ENCODE measurements around the gene PTGR3.

The PTGR3 gene

DNA sequence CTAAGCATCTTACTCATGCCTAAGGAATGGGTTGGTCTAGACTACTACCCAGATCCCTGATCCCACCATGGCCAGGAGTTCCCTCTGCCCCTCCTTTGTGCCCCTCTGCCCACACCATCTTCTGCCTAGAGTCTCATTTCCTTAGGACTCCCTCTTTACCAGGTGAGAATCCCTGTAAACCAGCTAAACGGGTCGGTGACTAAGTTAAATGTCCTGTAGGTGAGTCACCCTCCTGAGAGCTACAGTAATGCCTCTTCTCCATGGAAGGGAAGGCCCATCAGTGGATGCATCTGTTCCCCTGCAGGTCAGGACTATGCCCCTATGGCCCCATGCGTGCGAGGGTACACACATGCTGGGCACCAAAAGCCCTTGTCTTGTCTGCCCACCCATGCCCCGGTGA lies 25.4 kb downstream of the PTGR3 start:
- no peaks in the 10 kb centered on the region for H3K36me3 ChIP-seq (ENCODE audit: control insufficient read depth, insufficient read depth, low read length)
- DNase-seq (ENCODE audit: low read depth, low spot score): no peak
- WGBS (ENCODE audit: insufficient coverage, insufficient read length): no CpG with 5 or more reads among the region's 5 CpGs
- no peak overlapping the region for H3K4me3 ChIP-seq (ENCODE audit: low read length)
- no peaks in the 10 kb centered on the region for H3K4me1 ChIP-seq (ENCODE audit: control insufficient read depth, insufficient read depth, low read length)
- no peaks in the 10 kb centered on the region for H3K9me3 ChIP-seq (ENCODE audit: control insufficient read depth, insufficient read depth, low read length)
- no peaks in the 10 kb centered on the region for H3K27me3 ChIP-seq (ENCODE audit: control insufficient read depth, insufficient read depth, low read length)
- H3K27ac ChIP-seq (ENCODE audit: low read length): no peak overlapping the region

DNA sequence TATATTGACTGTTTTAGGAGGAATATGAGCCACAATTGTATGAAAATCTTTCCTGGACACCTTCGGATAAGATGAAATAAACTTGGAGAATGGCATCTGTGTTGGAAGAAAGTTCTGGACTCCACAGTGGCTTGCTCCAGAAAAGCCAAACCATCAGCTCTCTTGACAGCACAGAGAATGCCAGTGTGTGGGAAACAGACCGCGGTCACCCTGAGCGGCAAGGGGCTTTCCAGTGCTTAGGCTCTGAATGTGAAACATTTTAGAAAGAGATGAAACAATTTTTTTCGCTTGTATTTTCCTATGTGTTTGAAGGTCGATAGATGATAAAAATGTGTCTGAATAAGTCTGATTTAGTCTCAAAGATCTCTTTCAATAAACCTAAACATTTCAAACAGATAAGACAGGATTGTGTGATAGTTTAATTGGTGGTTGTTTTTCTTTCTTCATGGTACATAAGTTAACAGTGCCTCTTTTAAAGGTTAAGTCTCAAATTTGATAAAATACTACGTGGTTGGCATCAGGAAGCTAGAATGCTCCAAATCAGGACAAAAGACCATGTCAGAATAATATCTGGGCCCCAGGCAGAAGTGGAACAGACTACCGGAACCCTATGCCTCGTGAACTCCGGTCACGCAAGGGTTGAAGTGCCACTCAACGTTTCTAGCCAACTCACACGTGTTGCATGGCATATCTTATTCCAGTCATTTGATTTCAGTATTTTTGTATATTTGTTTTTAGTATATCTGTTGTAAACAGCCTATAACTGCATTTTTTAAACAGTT lies 28.9 kb downstream of the PTGR3 start:
- WGBS (ENCODE audit: insufficient coverage, insufficient read length): 100% methylated on average over 2 of the region's 13 CpGs
- Histone ChIP-seq H3K36me3 (ENCODE audit: control insufficient read depth, insufficient read depth, low read length) (no peaks in the 10 kb centered on the region), H3K27ac (ENCODE audit: low read length) (no peak overlapping the region), H3K4me1 (ENCODE audit: control insufficient read depth, insufficient read depth, low read length) (no peaks in the 10 kb centered on the region), H3K27me3 (ENCODE audit: control insufficient read depth, insufficient read depth, low read length) (no peaks in the 10 kb centered on the region), H3K9me3 (ENCODE audit: control insufficient read depth, insufficient read depth, low read length) (no peaks in the 10 kb centered on the region), H3K4me3 (ENCODE audit: low read length) (no peak overlapping the region)
- DNase-seq (ENCODE audit: low read depth, low spot score): no peak

DNA sequence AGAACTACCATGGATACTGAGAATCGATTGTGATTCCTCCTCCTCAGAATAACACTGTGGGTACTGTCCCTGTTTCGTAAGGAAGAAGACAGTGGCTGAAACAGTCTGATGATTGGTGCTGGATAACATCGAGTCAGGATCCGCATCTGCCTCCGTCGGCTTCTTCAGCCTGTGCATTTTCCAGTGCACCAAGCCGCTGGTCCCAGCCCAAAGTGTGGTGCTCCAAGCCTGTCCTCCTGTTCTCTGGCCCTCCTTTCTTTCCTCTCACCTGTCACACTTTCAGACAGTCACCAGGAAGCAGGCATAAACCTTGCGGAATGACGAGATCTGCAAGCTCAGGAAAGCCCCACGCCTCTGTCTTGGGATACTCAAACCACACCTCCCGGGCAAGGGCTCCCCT lies 30.6 kb downstream of the PTGR3 start:
- no peak overlapping the region for H3K4me3 ChIP-seq (ENCODE audit: low read length)
- no peak overlapping the region for H3K27ac ChIP-seq (ENCODE audit: low read length)
- DNase-seq (ENCODE audit: low read depth, low spot score): no peak
- H3K36me3 ChIP-seq (ENCODE audit: control insufficient read depth, insufficient read depth, low read length): no peaks in the 10 kb centered on the region
- H3K4me1 ChIP-seq (ENCODE audit: control insufficient read depth, insufficient read depth, low read length): no peaks in the 10 kb centered on the region
- no CpG with 5 or more reads among the region's 11 CpGs for WGBS (ENCODE audit: insufficient coverage, insufficient read length)
- no peaks in the 10 kb centered on the region for H3K27me3 ChIP-seq (ENCODE audit: control insufficient read depth, insufficient read depth, low read length)
- H3K9me3 ChIP-seq (ENCODE audit: control insufficient read depth, insufficient read depth, low read length): no peaks in the 10 kb centered on the region

DNA sequence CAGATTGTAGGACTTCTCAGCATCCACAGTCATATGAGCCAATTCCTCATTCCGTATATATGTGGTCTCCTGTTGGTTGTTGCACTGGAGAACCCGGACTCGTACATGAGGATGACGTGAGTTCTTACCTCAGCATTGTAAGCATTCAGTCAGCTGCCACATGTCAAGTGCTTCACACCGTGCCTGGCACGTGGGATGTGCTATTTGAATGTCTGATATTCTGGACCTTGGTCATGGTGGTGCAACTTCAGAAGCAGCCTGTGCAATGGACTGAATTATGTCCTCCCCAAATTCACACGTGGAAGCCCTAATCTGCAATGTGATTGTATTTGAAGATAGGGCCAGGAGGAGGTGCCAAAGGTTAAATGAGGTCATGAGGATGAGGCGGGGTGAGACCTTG lies 32.1 kb downstream of the PTGR3 start:
- H3K27me3 ChIP-seq (ENCODE audit: control insufficient read depth, insufficient read depth, low read length): no peaks in the 10 kb centered on the region
- H3K4me3 ChIP-seq (ENCODE audit: low read length): no peak overlapping the region
- no peaks in the 10 kb centered on the region for H3K9me3 ChIP-seq (ENCODE audit: control insufficient read depth, insufficient read depth, low read length)
- H3K36me3 ChIP-seq (ENCODE audit: control insufficient read depth, insufficient read depth, low read length): no peaks in the 10 kb centered on the region
- no peak for DNase-seq (ENCODE audit: low read depth, low spot score)
- no peaks in the 10 kb centered on the region; the same call in 1 of the 2 replicates for H3K4me1 ChIP-seq (ENCODE audit: control insufficient read depth, insufficient read depth, low read length)
- WGBS (ENCODE audit: insufficient coverage, insufficient read length): no CpG with 5 or more reads among the region's 8 CpGs
- no peak overlapping the region for H3K27ac ChIP-seq (ENCODE audit: low read length)

DNA sequence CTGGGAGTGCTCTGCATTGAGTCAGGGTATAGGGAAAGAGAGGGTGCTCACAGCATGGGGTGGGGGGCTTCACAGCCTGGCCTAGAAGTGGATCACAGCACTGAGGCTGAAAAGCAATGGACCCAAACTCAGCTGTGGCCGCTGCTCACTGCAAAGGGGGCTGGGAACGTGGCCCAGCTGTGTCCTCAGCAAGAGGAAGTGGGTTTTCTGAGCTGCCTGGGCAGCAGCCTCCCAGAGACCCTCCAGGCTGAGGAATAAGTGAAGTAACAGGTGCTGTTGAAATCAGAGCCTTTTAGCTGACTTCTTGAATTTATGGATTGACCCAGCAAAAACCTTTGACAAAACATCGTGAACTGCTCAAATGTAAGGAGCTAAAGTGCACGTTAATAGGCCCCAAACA lies 35.2 kb downstream of the PTGR3 start:
- no peak overlapping the region for H3K4me3 ChIP-seq (ENCODE audit: low read length)
- no peaks in the 10 kb centered on the region for H3K9me3 ChIP-seq (ENCODE audit: control insufficient read depth, insufficient read depth, low read length)
- H3K27me3 ChIP-seq (ENCODE audit: control insufficient read depth, insufficient read depth, low read length): no peaks in the 10 kb centered on the region
- no CpG with 5 or more reads among the region's 4 CpGs for WGBS (ENCODE audit: insufficient coverage, insufficient read length)
- no peak overlapping the region for H3K27ac ChIP-seq (ENCODE audit: low read length)
- no peak for DNase-seq (ENCODE audit: low read depth, low spot score)
- H3K4me1 ChIP-seq (ENCODE audit: control insufficient read depth, insufficient read depth, low read length): no peaks in the 10 kb centered on the region; the same call in 1 of the 2 replicates
- H3K36me3 ChIP-seq (ENCODE audit: control insufficient read depth, insufficient read depth, low read length): no peaks in the 10 kb centered on the region

DNA sequence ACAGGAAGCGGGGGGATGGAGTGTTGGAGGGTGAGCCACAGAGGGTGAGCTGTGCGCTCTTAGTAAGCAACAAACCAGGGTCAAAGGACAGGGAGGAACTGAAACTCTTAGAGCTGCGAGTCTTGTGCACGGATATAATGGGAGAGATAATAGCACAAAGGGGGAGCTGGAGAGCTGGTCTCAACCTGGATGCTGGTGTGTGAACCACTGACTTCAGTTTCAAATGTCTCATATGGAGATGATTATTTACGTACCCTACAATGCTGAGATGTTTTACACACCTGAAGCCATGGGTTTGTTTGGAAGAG lies 35.9 kb downstream of the PTGR3 start:
- no peaks in the 10 kb centered on the region for H3K36me3 ChIP-seq (ENCODE audit: control insufficient read depth, insufficient read depth, low read length)
- no CpG with 5 or more reads among the region's 5 CpGs for WGBS (ENCODE audit: insufficient coverage, insufficient read length)
- H3K27me3 ChIP-seq (ENCODE audit: control insufficient read depth, insufficient read depth, low read length): no peaks in the 10 kb centered on the region
- H3K27ac ChIP-seq (ENCODE audit: low read length): no peak overlapping the region
- no peaks in the 10 kb centered on the region for H3K9me3 ChIP-seq (ENCODE audit: control insufficient read depth, insufficient read depth, low read length)
- no peak overlapping the region for H3K4me3 ChIP-seq (ENCODE audit: low read length)
- no peak for DNase-seq (ENCODE audit: low read depth, low spot score)
- H3K4me1 ChIP-seq (ENCODE audit: control insufficient read depth, insufficient read depth, low read length): no peaks in the 10 kb centered on the region; the same call in 1 of the 2 replicates

DNA sequence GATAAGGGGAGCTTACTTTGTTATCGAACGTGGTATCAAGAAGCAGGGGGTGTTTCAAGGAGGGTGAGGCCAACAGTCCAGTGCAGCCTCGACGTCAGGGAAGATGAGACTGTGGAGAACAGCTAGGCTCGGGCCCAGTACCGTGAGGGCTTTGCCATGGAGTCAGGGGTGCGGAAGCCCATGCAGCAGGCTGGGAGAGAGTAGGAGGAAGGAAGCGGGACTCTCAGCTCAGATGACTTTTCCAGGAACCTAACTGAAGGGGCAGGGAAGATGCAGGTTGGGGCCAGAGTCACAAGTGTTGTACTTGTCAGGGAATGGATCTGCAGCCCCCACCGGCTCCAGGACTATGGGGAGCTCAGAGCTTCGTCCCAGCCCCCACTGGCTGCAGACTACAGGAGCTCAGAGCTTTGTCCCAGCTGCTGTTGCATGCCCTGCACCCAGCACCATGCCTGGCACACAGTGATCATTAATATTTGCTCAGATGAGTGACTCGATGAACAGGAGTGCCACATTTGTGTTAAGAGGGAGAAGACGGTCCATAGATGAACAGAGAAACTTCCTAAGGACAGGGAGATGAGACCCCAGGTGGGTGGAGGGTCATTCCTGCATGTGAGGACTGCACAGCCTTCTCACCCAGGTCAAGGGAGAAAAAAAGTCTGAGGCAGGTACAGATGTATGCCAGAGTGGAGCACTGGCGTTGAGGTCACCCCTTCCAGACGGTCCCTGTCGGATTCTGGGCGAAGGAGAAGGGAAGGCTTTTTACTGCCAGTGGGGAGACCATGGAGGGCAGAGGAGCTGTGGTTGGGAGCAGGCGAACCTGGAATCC lies 36.4 kb downstream of the PTGR3 start:
- Histone ChIP-seq H3K4me3 (ENCODE audit: low read length) (no peak overlapping the region), H3K9me3 (ENCODE audit: control insufficient read depth, insufficient read depth, low read length) (no peaks in the 10 kb centered on the region), H3K27me3 (ENCODE audit: control insufficient read depth, insufficient read depth, low read length) (no peaks in the 10 kb centered on the region), H3K27ac (ENCODE audit: low read length) (no peak overlapping the region), H3K36me3 (ENCODE audit: control insufficient read depth, insufficient read depth, low read length) (no peaks in the 10 kb centered on the region), H3K4me1 (ENCODE audit: control insufficient read depth, insufficient read depth, low read length) (no peaks in the 10 kb centered on the region; the same call in 1 of the 2 replicates)
- no CpG with 5 or more reads among the region's 17 CpGs for WGBS (ENCODE audit: insufficient coverage, insufficient read length)
- DNase-seq (ENCODE audit: low read depth, low spot score): no peak

DNA sequence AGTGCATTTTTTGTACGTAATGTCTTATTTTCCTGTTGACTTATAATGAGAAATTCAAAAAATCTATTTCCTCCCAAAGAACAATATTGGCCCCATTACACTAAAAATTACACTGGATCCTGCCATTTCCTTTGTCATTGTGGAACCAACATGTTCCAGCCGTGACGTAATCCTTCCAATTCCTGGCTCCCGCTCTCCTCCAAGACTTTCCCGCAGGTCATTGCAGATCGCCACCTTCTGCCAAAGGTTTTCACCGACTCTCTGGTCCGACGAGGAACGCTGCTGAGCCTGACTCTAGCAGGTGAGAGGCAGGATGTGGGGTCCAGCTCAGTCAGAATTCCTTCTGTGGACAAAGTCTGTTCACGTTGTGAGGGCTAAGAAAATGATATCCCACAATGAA lies 38.0 kb downstream of the PTGR3 start:
- no CpG with 5 or more reads among the region's 11 CpGs for WGBS (ENCODE audit: insufficient coverage, insufficient read length)
- H3K4me3 ChIP-seq (ENCODE audit: low read length): no peak overlapping the region
- no peaks in the 10 kb centered on the region for H3K9me3 ChIP-seq (ENCODE audit: control insufficient read depth, insufficient read depth, low read length)
- H3K36me3 ChIP-seq (ENCODE audit: control insufficient read depth, insufficient read depth, low read length): no peaks in the 10 kb centered on the region
- H3K4me1 ChIP-seq (ENCODE audit: control insufficient read depth, insufficient read depth, low read length): no peaks in the 10 kb centered on the region; the same call in 1 of the 2 replicates
- H3K27ac ChIP-seq (ENCODE audit: low read length): no peak overlapping the region
- no peaks in the 10 kb centered on the region for H3K27me3 ChIP-seq (ENCODE audit: control insufficient read depth, insufficient read depth, low read length)
- no peak for DNase-seq (ENCODE audit: low read depth, low spot score)

DNA sequence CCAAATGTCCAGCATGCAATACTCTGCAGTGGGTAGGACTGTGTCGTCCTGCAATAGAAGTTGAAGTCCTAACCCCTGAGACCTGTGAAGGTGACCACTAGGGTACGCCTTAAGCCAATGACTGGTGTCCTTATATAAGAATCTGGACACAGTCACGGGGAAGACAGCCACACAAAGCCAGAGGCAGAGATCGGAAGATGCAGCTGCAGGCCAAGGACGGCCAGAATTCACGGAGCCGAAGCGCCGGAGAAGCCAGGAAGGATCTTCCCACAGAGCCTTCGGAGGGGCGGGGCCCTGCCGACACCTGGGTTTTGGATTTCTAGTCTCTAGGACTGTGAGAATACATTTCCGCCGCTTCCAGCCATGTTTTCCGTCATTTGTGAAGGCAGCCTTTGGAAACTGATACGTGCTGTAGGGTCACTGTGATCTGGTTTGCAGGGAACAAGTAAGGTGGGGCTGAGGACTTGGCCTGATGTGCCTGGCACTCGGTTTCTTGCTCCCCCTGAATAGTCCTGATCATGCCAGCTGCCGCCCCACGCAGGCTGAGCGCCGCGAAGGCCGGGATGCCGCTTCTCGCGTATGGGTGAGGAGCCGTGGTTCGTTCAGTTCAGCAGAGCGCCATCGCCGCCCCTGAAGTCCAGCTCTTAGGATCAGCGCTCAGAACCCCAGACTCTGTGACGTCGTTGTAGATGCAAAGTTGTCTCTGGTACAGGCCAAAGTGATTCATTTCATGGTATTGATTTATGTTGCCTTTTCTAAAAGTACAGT lies 38.7 kb downstream of the PTGR3 start:
- no peaks in the 10 kb centered on the region for H3K27me3 ChIP-seq (ENCODE audit: control insufficient read depth, insufficient read depth, low read length)
- H3K4me3 ChIP-seq (ENCODE audit: low read length): no peak overlapping the region
- H3K4me1 ChIP-seq (ENCODE audit: control insufficient read depth, insufficient read depth, low read length): no peaks in the 10 kb centered on the region; the same call in 1 of the 2 replicates
- H3K9me3 ChIP-seq (ENCODE audit: control insufficient read depth, insufficient read depth, low read length): no peaks in the 10 kb centered on the region
- H3K36me3 ChIP-seq (ENCODE audit: control insufficient read depth, insufficient read depth, low read length): no peaks in the 10 kb centered on the region
- no peak overlapping the region for H3K27ac ChIP-seq (ENCODE audit: low read length)
- DNase-seq (ENCODE audit: low read depth, low spot score): no peak
- WGBS (ENCODE audit: insufficient coverage, insufficient read length): no CpG with 5 or more reads among the region's 34 CpGs

DNA sequence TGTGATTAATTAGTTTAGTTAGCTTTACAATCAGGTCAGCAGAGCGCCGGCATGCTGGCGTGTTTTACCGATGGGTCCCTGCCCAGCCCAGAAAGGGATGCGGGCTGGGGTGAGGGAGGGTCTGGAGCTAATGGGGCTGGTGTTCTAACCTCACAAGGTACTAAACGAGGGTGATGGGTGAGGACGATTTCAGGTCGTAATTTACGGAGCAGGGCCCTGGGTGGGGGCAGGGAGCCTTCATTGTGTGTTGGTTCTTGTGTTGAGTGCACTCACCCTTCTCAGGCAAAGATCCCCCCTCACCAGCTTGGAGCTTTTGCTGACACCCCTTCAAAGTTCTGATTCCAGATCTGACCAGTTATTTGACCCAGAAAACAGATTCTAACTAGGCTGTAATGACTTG lies 39.5 kb downstream of the PTGR3 start:
- Histone ChIP-seq H3K36me3 (ENCODE audit: control insufficient read depth, insufficient read depth, low read length) (no peaks in the 10 kb centered on the region), H3K27me3 (ENCODE audit: control insufficient read depth, insufficient read depth, low read length) (no peaks in the 10 kb centered on the region), H3K27ac (ENCODE audit: low read length) (no peak overlapping the region), H3K4me3 (ENCODE audit: low read length) (no peak overlapping the region), H3K4me1 (ENCODE audit: control insufficient read depth, insufficient read depth, low read length) (no peaks in the 10 kb centered on the region; the same call in 1 of the 2 replicates), H3K9me3 (ENCODE audit: control insufficient read depth, insufficient read depth, low read length) (no peaks in the 10 kb centered on the region)
- WGBS (ENCODE audit: insufficient coverage, insufficient read length): no CpG with 5 or more reads among the region's 9 CpGs
- DNase-seq (ENCODE audit: low read depth, low spot score): no peak

Measured in iPS DF 6.9 (cell line).